ENCODE data around the gene P4HA2.

P4HA2 gene

DNA sequence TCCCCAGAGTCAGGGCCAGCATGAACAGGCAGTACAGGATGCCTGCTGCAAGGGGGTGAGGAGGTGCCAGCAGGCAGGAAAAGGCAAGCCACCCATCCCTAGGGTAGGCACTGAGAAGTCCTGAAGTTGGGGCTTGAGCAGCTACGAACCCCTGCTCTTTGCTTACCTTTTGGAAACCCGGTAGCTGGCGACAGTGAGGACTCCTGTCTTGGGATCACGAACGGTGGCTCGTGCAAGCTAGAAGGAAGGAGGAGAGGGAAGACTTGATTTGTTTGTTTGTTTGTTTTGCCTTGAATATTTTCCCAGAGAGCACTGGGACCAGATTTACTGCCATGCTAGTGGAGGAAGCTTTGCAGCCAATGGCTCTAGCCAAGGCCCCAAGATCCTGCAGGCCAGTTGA, 23.7 kb downstream of the P4HA2 start:
- no peak for TF ChIP-seq FOXP2 (optimal IDR thresholded peaks at IDR 0.05; ENCODE audit: borderline replicate concordance, extremely low read depth, extremely low read length, insufficient read depth)
- TF ChIP-seq TAF1 (IDR thresholded peaks at IDR 0.05; ENCODE audit: borderline replicate concordance, insufficient read depth, low read length): no peak
- TF ChIP-seq SIN3A (IDR thresholded peaks at IDR 0.05; ENCODE audit: borderline replicate concordance, insufficient read depth, low read length): no peak
- TF ChIP-seq POLR2AphosphoS5 (IDR thresholded peaks at IDR 0.05; ENCODE audit: low read depth, low read length): no peak
- no peak for TF ChIP-seq REST (IDR thresholded peaks at IDR 0.05; ENCODE audit: insufficient read depth in 1 of 2, low read depth in 2 of 2, low read length in 2 of 2)

GRCh38 chr5:132203464-132203818, 24.2 kb downstream of the P4HA2 start:
- no peak for TF ChIP-seq FOXP2 (optimal IDR thresholded peaks at IDR 0.05; ENCODE audit: borderline replicate concordance, extremely low read depth, extremely low read length, insufficient read depth)
- TF ChIP-seq TAF1 (IDR thresholded peaks at IDR 0.05; ENCODE audit: borderline replicate concordance, insufficient read depth, low read length): no peak
- TF ChIP-seq POLR2AphosphoS5 (IDR thresholded peaks at IDR 0.05; ENCODE audit: low read depth, low read length): no peak
- no peak for TF ChIP-seq REST (IDR thresholded peaks at IDR 0.05; ENCODE audit: insufficient read depth in 1 of 2, low read depth in 2 of 2, low read length in 2 of 2)
- no peak for TF ChIP-seq SIN3A (IDR thresholded peaks at IDR 0.05; ENCODE audit: borderline replicate concordance, insufficient read depth, low read length)

DNA sequence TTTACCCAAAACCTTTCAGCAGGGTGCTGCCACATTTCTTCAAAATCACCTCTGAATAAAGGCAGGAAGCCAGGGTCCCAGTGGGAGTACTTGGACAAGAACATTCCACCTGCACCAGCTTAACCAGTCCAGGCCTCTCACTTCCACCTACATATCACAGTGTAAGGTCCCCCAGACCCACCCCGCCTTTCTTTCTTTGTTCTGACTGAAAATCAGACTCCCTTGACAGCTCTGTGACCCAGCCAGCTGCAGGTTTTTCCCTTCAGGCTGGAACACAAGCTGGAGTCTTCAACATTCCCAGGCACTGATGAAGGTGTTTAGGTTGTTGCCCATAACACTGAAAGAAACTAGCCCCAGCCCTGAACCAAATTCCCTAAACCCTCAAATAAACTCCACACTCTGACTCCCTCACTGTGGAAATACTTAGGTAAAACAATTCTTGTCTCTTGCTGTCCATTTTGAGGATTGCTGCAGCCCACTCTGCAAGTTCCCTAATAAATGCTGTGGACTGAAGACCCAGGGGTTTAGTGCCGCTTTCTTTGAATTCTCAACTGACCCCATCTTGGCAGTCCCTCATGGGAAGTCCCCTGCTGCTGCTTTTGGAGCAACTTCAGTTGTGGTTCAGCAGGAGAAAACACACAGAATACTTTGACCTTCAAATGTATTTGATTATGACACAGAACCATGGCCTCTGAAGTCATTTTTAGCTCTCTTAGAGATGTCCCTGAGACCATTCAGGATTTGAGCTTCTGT, 24.8 kb downstream of the P4HA2 start:
- TF ChIP-seq POLR2AphosphoS5 (IDR thresholded peaks at IDR 0.05; ENCODE audit: low read depth, low read length) (no peak), TAF1 (IDR thresholded peaks at IDR 0.05; ENCODE audit: borderline replicate concordance, insufficient read depth, low read length) (no peak), FOXP2 (optimal IDR thresholded peaks at IDR 0.05; ENCODE audit: borderline replicate concordance, extremely low read depth, extremely low read length, insufficient read depth) (no peak), SIN3A (IDR thresholded peaks at IDR 0.05; ENCODE audit: borderline replicate concordance, insufficient read depth, low read length) (no peak)

GRCh38 chr5:132199116-132199680, 28.5 kb downstream of the P4HA2 start:
- no peak for TF ChIP-seq TAF1 (IDR thresholded peaks at IDR 0.05; ENCODE audit: borderline replicate concordance, insufficient read depth, low read length)
- no peak for TF ChIP-seq FOXP2 (optimal IDR thresholded peaks at IDR 0.05; ENCODE audit: borderline replicate concordance, extremely low read depth, extremely low read length, insufficient read depth)
- no peak for TF ChIP-seq POLR2AphosphoS5 (IDR thresholded peaks at IDR 0.05; ENCODE audit: low read depth, low read length)
- TF ChIP-seq SIN3A (IDR thresholded peaks at IDR 0.05; ENCODE audit: borderline replicate concordance, insufficient read depth, low read length): no peak
- TF ChIP-seq REST (IDR thresholded peaks at IDR 0.05; ENCODE audit: insufficient read depth in 1 of 2, low read depth in 2 of 2, low read length in 2 of 2): no peak

- no peak for TF ChIP-seq POLR2AphosphoS5 (IDR thresholded peaks at IDR 0.05; ENCODE audit: low read depth, low read length)
- TF ChIP-seq REST (IDR thresholded peaks at IDR 0.05; ENCODE audit: insufficient read depth in 1 of 2, low read depth in 2 of 2, low read length in 2 of 2): no peak
- TF ChIP-seq SIN3A (IDR thresholded peaks at IDR 0.05; ENCODE audit: borderline replicate concordance, insufficient read depth, low read length): no peak
- TF ChIP-seq FOXP2 (optimal IDR thresholded peaks at IDR 0.05; ENCODE audit: borderline replicate concordance, extremely low read depth, extremely low read length, insufficient read depth): no peak
- TF ChIP-seq TAF1 (IDR thresholded peaks at IDR 0.05; ENCODE audit: borderline replicate concordance, insufficient read depth, low read length): no peak
These were observed 29.1 kb downstream of the P4HA2 start for GRCh38 chr5:132198571-132198970.
